Left ventricle myocardium inferior (tissue), 1 donor: Measurements from ENCODE around the gene OR1M1. TPM values are rescaled to one million over a fixed set of nuclear protein-coding genes. Genes with fewer than 3 reads are reported as not detected.

Experiments
- DNase-seq: peaks from one replicate; pipeline ENCODE4 v3.0.0-alpha.2; 2020
- H3K27ac ChIP-seq: fragments of 200-600 bp; replicated peaks from 2 replicates; pipeline ENCODE4 v1.8.0; 2021
- H3K27me3 ChIP-seq: fragments of 200-600 bp; 2 replicates; pipeline ENCODE4 v1.8.0; 2021; ENCODE audit warnings: low read depth
- H3K36me3 ChIP-seq: fragments of 200-600 bp; 2 replicates; pipeline ENCODE4 v1.8.0; 2021
- H3K4me1 ChIP-seq: fragments of 200-600 bp; 2 replicates; pipeline ENCODE4 v1.8.0; 2021
- H3K4me3 ChIP-seq: fragments of 200-600 bp; 2 replicates; pipeline ENCODE4 v1.8.0; 2021; ENCODE audit warnings: mild to moderate bottlenecking, moderate library complexity
- H3K9me3 ChIP-seq: fragments of 200-600 bp; replicated peaks from 2 replicates; pipeline ENCODE4 v1.8.0; 2021
- intact Hi-C: fragments of 100-400 bp; cut with micrococcal nuclease; formaldehyde crosslinking; loops from one replicate; pipeline ENCODE4 v1.11.0; 2022
- total RNA-seq: library from RNA; stranded (reverse); fragmentation: NEBNext Ultra II Directional; extraction: Animal tissue kit (Norgen Biotek cat#: 25700); gene quantifications from one replicate; pipeline ENCODE4 v1.2.1, GENCODE V29; 2021
- TF ChIP-seq, protein P1 (sequence below): fragments of 200-600 bp; IDR thresholded peaks from 2 replicates; pipeline ENCODE4 v1.8.0; 2021; ENCODE audit warnings: antibody characterized with exemption, mild to moderate bottlenecking, borderline replicate concordance
- donor health status: DM: no; HTN: yes; CAD: no; lungs with severe emphysema.

Gene OR1M1
- total RNA-seq, 1 donor from 2014 or later: not detected

DNA sequence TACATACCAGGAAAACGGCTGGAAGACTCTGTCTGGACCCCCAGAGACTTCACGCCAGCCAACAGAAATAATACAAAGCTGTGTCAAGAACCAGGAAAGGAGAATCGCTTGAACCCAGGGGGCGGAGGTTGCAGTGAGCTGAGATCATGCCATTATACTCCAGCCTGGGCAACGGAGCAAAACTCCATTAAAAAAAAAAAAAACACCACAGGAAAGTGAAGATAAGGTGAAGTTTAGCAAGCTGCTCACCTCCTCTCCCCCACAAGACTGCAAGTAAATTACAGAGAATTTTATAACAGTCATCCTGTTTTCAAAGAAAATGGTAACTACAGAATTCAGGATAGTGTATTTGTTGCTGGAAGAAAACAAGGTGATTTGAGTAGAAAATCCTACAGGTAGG lies 29.7 kb downstream of the OR1M1 start:
- H3K27ac ChIP-seq: no peak overlapping the region
- TF ChIP-seq, protein P1, sequence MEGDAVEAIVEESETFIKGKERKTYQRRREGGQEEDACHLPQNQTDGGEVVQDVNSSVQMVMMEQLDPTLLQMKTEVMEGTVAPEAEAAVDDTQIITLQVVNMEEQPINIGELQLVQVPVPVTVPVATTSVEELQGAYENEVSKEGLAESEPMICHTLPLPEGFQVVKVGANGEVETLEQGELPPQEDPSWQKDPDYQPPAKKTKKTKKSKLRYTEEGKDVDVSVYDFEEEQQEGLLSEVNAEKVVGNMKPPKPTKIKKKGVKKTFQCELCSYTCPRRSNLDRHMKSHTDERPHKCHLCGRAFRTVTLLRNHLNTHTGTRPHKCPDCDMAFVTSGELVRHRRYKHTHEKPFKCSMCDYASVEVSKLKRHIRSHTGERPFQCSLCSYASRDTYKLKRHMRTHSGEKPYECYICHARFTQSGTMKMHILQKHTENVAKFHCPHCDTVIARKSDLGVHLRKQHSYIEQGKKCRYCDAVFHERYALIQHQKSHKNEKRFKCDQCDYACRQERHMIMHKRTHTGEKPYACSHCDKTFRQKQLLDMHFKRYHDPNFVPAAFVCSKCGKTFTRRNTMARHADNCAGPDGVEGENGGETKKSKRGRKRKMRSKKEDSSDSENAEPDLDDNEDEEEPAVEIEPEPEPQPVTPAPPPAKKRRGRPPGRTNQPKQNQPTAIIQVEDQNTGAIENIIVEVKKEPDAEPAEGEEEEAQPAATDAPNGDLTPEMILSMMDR: no peak

DNA sequence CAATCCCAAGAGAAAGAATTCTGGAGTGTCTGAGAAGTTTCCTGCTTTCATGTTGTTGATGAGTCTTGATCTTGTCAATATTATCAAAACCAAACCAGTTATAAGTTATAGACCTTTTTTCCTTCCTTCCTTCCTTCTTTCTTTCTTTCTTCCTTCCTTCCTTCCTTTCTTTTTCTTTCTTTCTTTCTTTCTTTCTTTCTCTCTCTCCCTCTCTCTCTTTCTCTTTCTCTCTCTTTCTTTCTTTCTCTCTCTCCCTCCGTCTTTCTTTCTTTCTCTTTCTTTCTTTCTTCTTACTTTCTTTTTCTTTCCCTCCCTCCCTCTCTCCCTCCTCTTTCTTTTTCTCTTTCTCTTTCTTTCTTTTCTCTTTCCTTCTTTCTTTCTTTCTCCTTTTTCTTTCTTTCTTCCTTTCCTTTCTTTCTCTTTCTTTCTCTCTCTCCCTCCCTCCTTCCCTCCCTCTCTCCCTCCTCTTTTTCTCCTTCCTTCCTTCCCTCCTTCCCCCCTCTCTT lies 40.1 kb downstream of the OR1M1 start, which contains the start of gene OR7G3:
TSS of gene OR7G3 (minus strand) at position 51 of the 506 bp plus-strand sequence. CDS start at position 51, 0 bp downstream.
- Histone ChIP-seq H3K4me3 (no peak within 1 kb of the TSS), H3K9me3 (no peaks in the 10 kb centered on the region), H3K4me1 (no peaks in the 10 kb centered on the region), H3K27ac (no peak within 1 kb of the TSS), H3K27me3 (peaks cover 66% of the 10 kb centered on the region), H3K36me3 (no peaks in the 10 kb centered on the region)
- TF ChIP-seq, protein P1: no peak
- intact Hi-C loops: no loop called here
- no peak for DNase-seq

More for the DNA sequence above, 29.7 kb downstream of the OR1M1 start:
- no peaks in the 10 kb centered on the region for H3K36me3 ChIP-seq
- peaks cover 89% of the 10 kb centered on the region for H3K27me3 ChIP-seq
- intact Hi-C loops: no loop called here
- DNase-seq: no peak
- H3K9me3 ChIP-seq: peaks cover 7% of the 10 kb centered on the region
- H3K4me3 ChIP-seq: no peak overlapping the region
- H3K4me1 ChIP-seq: no peaks in the 10 kb centered on the region

DNA sequence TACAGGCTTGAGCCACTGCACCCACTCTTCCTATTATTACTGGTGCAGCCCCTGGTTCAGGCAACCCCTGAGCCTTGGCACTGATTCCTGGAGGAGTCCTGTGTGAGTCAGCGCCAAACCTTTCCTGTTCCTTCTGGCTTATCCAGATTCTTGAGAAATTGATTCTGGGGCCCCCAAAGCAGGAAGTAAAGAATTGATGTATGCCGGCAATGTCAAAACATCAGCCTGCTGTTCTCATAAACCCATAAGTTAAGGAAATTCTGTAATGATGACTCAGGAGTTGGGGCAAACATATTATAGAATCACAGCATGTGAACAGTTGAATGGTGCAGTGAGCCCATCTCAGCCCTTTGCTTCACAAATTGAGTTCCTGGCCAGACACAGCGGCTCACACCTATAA lies 41.3 kb downstream of the OR1M1 start:
- peaks cover 74% of the 10 kb centered on the region for H3K27me3 ChIP-seq

DNA sequence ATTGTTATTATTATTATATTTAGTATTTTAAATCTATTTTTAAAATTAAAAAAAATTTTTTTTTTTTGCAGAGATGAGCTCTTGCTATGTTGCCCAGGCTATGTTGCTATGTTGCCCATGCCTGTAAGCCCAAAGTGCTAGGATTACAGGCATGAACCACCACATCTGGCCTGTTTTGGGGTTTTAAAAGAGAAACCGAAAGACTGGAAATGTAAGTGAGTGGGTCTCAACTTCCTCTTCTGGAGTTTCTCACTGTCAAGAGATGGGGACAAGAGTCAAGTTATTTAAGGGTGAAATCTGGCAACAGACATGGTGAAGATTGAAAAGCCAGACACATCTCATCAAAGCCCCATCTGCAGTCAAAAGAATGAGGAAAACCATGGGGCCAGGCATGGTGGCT lies 44.1 kb downstream of the OR1M1 start:
- DNase-seq: no peak
- Histone ChIP-seq H3K27ac (no peak overlapping the region), H3K4me1 (no peaks in the 10 kb centered on the region), H3K27me3 (peaks cover 84% of the 10 kb centered on the region), H3K9me3 (no peaks in the 10 kb centered on the region), H3K36me3 (no peaks in the 10 kb centered on the region), H3K4me3 (no peak overlapping the region)
- intact Hi-C loops: no loop called here
- TF ChIP-seq, protein P1: no peak

More for the DNA sequence above, 41.3 kb downstream of the OR1M1 start:
- no peaks in the 10 kb centered on the region for H3K36me3 ChIP-seq
- no peak overlapping the region for H3K4me3 ChIP-seq
- intact Hi-C loops: no loop called here
- no peaks in the 10 kb centered on the region for H3K9me3 ChIP-seq
- no peak overlapping the region for H3K27ac ChIP-seq
- DNase-seq: no peak
- TF ChIP-seq, protein P1: no peak
- no peaks in the 10 kb centered on the region for H3K4me1 ChIP-seq

DNA sequence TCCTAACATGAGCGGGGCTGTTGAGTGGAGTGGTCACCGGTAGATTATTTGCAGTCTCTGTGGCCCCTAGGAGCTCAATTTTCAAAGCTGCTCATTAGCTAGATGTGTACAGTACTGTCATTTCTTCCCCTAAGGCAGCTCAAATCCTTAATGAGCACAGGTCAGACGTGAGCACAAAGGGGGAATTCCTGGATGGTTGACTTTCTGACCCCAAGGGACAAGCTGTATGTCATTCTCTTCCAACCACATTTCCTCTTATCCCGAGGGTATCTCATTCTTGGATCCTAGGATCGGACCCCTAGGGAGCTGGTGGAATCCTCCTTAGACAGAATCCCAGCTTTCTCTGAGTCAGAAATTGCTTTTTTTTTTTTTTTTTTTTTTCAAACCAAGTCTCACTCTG lies 45.6 kb downstream of the OR1M1 start:
- TF ChIP-seq, protein P1: no peak
- H3K27ac ChIP-seq: no peak overlapping the region
- H3K4me1 ChIP-seq: peaks cover 9% of the 10 kb centered on the region
- intact Hi-C loops: no loop called here
- H3K4me3 ChIP-seq: no peak overlapping the region
- H3K27me3 ChIP-seq: peaks cover 70% of the 10 kb centered on the region
- no peaks in the 10 kb centered on the region for H3K36me3 ChIP-seq
- H3K9me3 ChIP-seq: no peaks in the 10 kb centered on the region
- DNase-seq: no peak
